GM18951 (cell line): ENCODE results near the gene WIZ.

Source experiments
- POLR2A ChIP-seq: IDR thresholded peaks from 4 replicates; pipeline ENCODE4 v1.6.1; 2011; ENCODE audit warnings: mild to moderate bottlenecking; ENCODE audit not compliant: insufficient read length, insufficient read depth; ENCODE audit errors: extremely low read depth
- in situ Hi-C: fragments of 300-500 bp; cut with MboI; formaldehyde crosslinking; loops from one replicate; pipeline ENCODE4 v1.12.0; 2022; ENCODE audit warnings: low sequenced_read_pairs, mixed read lengths, inconsistent platforms; ENCODE audit not compliant: unreplicated experiment

WIZ gene

GRCh38 chr19:15426485-15427349 lies 23.0 kb downstream of the WIZ start:
- no peak for TF ChIP-seq POLR2A
- in situ Hi-C loops: loop anchor here (5.0 kb wide), 1 partner anchor 126 kb away; no protein-coding TSS in a partner anchor

- in situ Hi-C loops: loop anchor here (5.0 kb wide), 1 partner anchor 127 kb away; no protein-coding TSS in a partner anchor
- TF ChIP-seq POLR2A: no peak
Measured at GRCh38 chr19:15425321-15425950, 24.3 kb downstream of the WIZ start.

GRCh38 chr19:15424692-15425272 lies 25.0 kb downstream of the WIZ start:
- TF ChIP-seq POLR2A: no peak
- in situ Hi-C loops: loop anchor here (5.0 kb wide), 1 partner anchor 128 kb away; no protein-coding TSS in a partner anchor

- TF ChIP-seq POLR2A: no peak
- in situ Hi-C loops: no loop called here
Measured at GRCh38 chr19:15424121-15424520, 25.6 kb downstream of the WIZ start.

- in situ Hi-C loops: no loop called here
- TF ChIP-seq POLR2A: no peak
Measured at GRCh38 chr19:15423130-15423529, 26.6 kb downstream of the WIZ start.

GRCh38 chr19:15422296-15423075 lies 27.3 kb downstream of the WIZ start:
- no peak for TF ChIP-seq POLR2A
- in situ Hi-C loops: no loop called here

GRCh38 chr19:15421721-15422260 lies 28.0 kb downstream of the WIZ start:
- peak; percentile 16 for TF ChIP-seq POLR2A
- in situ Hi-C loops: no loop called here

- TF ChIP-seq POLR2A: no peak
- in situ Hi-C loops: no loop called here
Measured at GRCh38 chr19:15421136-15421695, 28.5 kb downstream of the WIZ start.

GRCh38 chr19:15419413-15420025 lies 30.2 kb downstream of the WIZ start:
- no peak for TF ChIP-seq POLR2A
- in situ Hi-C loops: no loop called here

- TF ChIP-seq POLR2A: peak; percentile 92
- in situ Hi-C loops: no loop called here
Measured at GRCh38 chr19:15418579-15419412, 31.0 kb downstream of the WIZ start, which contains the start of gene AKAP8L. TSS of gene AKAP8L (minus strand) at chr19:15418988. CDS start at chr19:15418923, 65 bp downstream.

- TF ChIP-seq POLR2A: no peak
- in situ Hi-C loops: no loop called here
Measured at GRCh38 chr19:15418231-15418578, 31.6 kb downstream of the WIZ start.
